ENCODE measurements around the gene UMAD1.

UMAD1 gene

GRCh38 chr7:7650682-7651206, 10.2 kb downstream of the UMAD1 start:
- Histone ChIP-seq H3K27me3 (ENCODE audit: insufficient read depth, poor library complexity, severe bottlenecking) (no peaks in the 10 kb centered on the region), H3K4me3 (replicated peaks; ENCODE audit: insufficient read depth, low read length) (no peak overlapping the region), H3K27ac (replicated peaks) (no peak overlapping the region)
- no peak for DNase-seq (ENCODE audit: low read depth in 1 of 2, low spot score in 1 of 2)
- no peak for TF ChIP-seq REST (IDR thresholded peaks at IDR 0.05; ENCODE audit: insufficient replicate concordance, low read depth)
- TF ChIP-seq CTCF (IDR thresholded peaks at IDR 0.05; ENCODE audit: insufficient read depth, low read length), result no peak
- TF ChIP-seq SPI1 (IDR thresholded peaks at IDR 0.05; ENCODE audit: borderline replicate concordance, low read depth), result no peak
- TF ChIP-seq GABPA (IDR thresholded peaks at IDR 0.05; ENCODE audit: low read depth), result no peak
- TF ChIP-seq POLR2AphosphoS5 (IDR thresholded peaks at IDR 0.05; ENCODE audit: low read depth), result no peak

- TF ChIP-seq GABPA (IDR thresholded peaks at IDR 0.05; ENCODE audit: low read depth) (no peak), SPI1 (IDR thresholded peaks at IDR 0.05; ENCODE audit: borderline replicate concordance, low read depth) (no peak), POLR2AphosphoS5 (IDR thresholded peaks at IDR 0.05; ENCODE audit: low read depth) (no peak), CTCF (IDR thresholded peaks at IDR 0.05; ENCODE audit: insufficient read depth, low read length) (no peak), REST (IDR thresholded peaks at IDR 0.05; ENCODE audit: insufficient replicate concordance, low read depth) (no peak)
Observed at GRCh38 chr7:7651479-7651878, 10.9 kb downstream of the UMAD1 start.

GRCh38 chr7:7652798-7653540, 12.4 kb downstream of the UMAD1 start:
- Histone ChIP-seq H3K27me3 (ENCODE audit: insufficient read depth, poor library complexity, severe bottlenecking) (no peaks in the 10 kb centered on the region), H3K27ac (replicated peaks) (no peak overlapping the region), H3K4me3 (replicated peaks; ENCODE audit: insufficient read depth, low read length) (no peak overlapping the region)
- DNase-seq (ENCODE audit: low read depth in 1 of 2, low spot score in 1 of 2), result no peak
- no peak for TF ChIP-seq POLR2AphosphoS5 (IDR thresholded peaks at IDR 0.05; ENCODE audit: low read depth)

More at GRCh38 chr7:7651479-7651878, 10.9 kb downstream of the UMAD1 start:
- no peak for DNase-seq (ENCODE audit: low read depth in 1 of 2, low spot score in 1 of 2)
- H3K27me3 ChIP-seq (ENCODE audit: insufficient read depth, poor library complexity, severe bottlenecking), result no peaks in the 10 kb centered on the region
- H3K4me3 ChIP-seq (replicated peaks; ENCODE audit: insufficient read depth, low read length), result no peak overlapping the region
- H3K27ac ChIP-seq (replicated peaks), result no peak overlapping the region

- peak; percentile 11 for TF ChIP-seq CTCF (IDR thresholded peaks at IDR 0.05; ENCODE audit: insufficient read depth, low read length)
- TF ChIP-seq POLR2AphosphoS5 (IDR thresholded peaks at IDR 0.05; ENCODE audit: low read depth), result no peak
- no peak for TF ChIP-seq REST (IDR thresholded peaks at IDR 0.05; ENCODE audit: insufficient replicate concordance, low read depth)
- H3K27me3 ChIP-seq (ENCODE audit: insufficient read depth, poor library complexity, severe bottlenecking), result no peaks in the 10 kb centered on the region
- H3K27ac ChIP-seq (replicated peaks), result no peak overlapping the region
- DNase-seq (ENCODE audit: low read depth in 1 of 2, low spot score in 1 of 2), result peak in 1 of 2 experiments; percentile 32
- H3K4me3 ChIP-seq (replicated peaks; ENCODE audit: insufficient read depth, low read length), result no peak overlapping the region
Observed at GRCh38 chr7:7653593-7654187, 13.1 kb downstream of the UMAD1 start.

All from HL-60 (cell line).